GM12878 (cell line): ENCODE measurements around the gene AVEN.

Experiments used
- BHLHE40 ChIP-seq, 2 experiments: fragments of 450-650 bp in 1 of 2; IDR thresholded peaks; 2 replicates each; pipeline ENCODE4 v1.6.1; 2011 to 2017; ENCODE audit warnings: low read depth in 2 of 2, borderline replicate concordance in 1 of 2, improper control_type of control experiment in 1 of 2, low read length in 1 of 2, mild to moderate bottlenecking in 1 of 2
- CEBPB ChIP-seq, 2 experiments: fragments of 150-350 bp in 1 of 2; IDR thresholded peaks; 2 replicates each; pipeline ENCODE4 v1.6.1; 2012 to 2014; ENCODE audit warnings: low read depth in 2 of 2, low read length in 2 of 2, borderline replicate concordance in 1 of 2, inconsistent platforms in 1 of 2
- CTCF ChIP-seq, 3 experiments: IDR thresholded peaks in 2 of 3; conservative IDR thresholded peaks in 1 of 3; 2 replicates each; pipeline ENCODE4 v1.5.1; 2011; ENCODE audit warnings: low read depth in 3 of 3, low read length in 3 of 3, mild to moderate bottlenecking in 3 of 3, control low read depth in 2 of 3, moderate library complexity in 2 of 3, inconsistent platforms in 1 of 3, mixed read lengths in 1 of 3; ENCODE audit not compliant: control insufficient read depth in 2 of 3, insufficient read depth in 1 of 3; ENCODE audit errors: extremely low read depth in 1 of 3
- EZH2 ChIP-seq: IDR thresholded peaks from 2 replicates; pipeline ENCODE4 v1.6.1; 2012; ENCODE audit warnings: low read depth, mild to moderate bottlenecking, control low read depth, inconsistent platforms, low read length, borderline replicate concordance; ENCODE audit not compliant: control insufficient read depth
- NR2F1 ChIP-seq: fragments of 450-650 bp; conservative IDR thresholded peaks from 2 replicates; pipeline ENCODE4 v1.6.1; 2017; ENCODE audit warnings: mild to moderate bottlenecking
- POLR2AphosphoS5 ChIP-seq: IDR thresholded peaks from 2 replicates; pipeline ENCODE4 v1.6.1; 2011; ENCODE audit warnings: mild to moderate bottlenecking, low read length, inconsistent platforms
- TBL1XR1 ChIP-seq: IDR thresholded peaks from 2 replicates; pipeline ENCODE4 v1.6.1; 2012; ENCODE audit warnings: low read depth, low read length, improper control_type of control experiment
- ZNF274 ChIP-seq: IDR thresholded peaks from one replicate; pipeline ENCODE4 v1.8.0; 2011; ENCODE audit not compliant: insufficient read length, insufficient read depth
- ZNF384 ChIP-seq: IDR thresholded peaks from 2 replicates; pipeline ENCODE4 v1.6.1; 2012; ENCODE audit warnings: low read depth, mild to moderate bottlenecking, low read length, improper control_type of control experiment, borderline replicate concordance

- TF ChIP-seq BHLHE40 (IDR thresholded peaks at IDR 0.05; ENCODE audit: borderline replicate concordance in 1 of 2, low read depth in 2 of 2, low read length in 1 of 2), result no peak
- no peak for TF ChIP-seq ZNF384
- TF ChIP-seq POLR2AphosphoS5, result no peak
- no peak for TF ChIP-seq EZH2
- no peak for TF ChIP-seq CTCF (IDR thresholded peaks at IDR 0.05 in 2 of 3, conservative IDR thresholded peaks at IDR 0.05 in 1 of 3; ENCODE audit: control insufficient read depth in 2 of 3, extremely low read depth in 1 of 3, insufficient read depth in 1 of 3, low read depth in 3 of 3, low read length in 3 of 3)
- no peak for TF ChIP-seq TBL1XR1
- no peak for TF ChIP-seq CEBPB (IDR thresholded peaks at IDR 0.05; ENCODE audit: borderline replicate concordance in 1 of 2, low read depth in 2 of 2, low read length in 2 of 2)
- 0 out of 2 replicates have a peak, but pooled peaks have one; percentile 28 for TF ChIP-seq NR2F1
- no peak for TF ChIP-seq ZNF274
Observed at GRCh38 chr15:33915571-33916407, 123.2 kb downstream of the AVEN start.
